ENCODE results near the gene TMEM37. TPM values are rescaled to one million over a fixed set of nuclear protein-coding genes. Genes with fewer than 3 reads are reported as not detected.

The TMEM37 gene
- total RNA-seq, 1 donor from 2014 or later, result 11.4 TPM

DNA sequence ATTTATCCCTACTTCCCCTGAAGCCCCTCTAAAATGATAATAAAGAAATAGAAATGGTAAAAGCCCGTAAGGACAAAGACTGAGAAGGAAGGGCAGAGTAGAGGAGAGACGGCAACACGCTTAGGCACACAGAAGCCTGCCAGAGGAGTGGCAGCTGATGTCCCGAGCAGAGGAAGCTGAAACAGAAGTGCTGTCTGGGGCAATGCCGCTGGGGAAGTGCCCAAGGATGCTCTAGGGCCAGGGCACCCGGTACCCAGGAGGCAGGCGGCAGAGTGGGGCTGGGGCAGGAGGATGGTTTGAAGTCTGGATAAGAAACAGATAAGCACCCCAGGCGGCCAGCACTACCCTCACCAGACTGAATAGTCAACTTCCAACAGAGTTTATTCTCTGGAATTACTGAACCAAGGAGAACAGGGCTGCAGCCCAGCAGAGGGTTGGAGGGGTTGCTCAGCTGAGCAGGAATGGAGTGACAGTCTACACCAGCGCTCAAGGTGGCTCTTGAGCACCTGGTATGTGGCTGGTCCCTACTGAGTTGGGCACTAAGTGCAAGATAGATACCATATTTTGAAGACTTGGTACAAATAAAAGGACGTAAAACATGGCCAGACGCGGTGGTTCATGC is 22.4 kb downstream of the TMEM37 start:
- peak overlapping the region; percentile 75 for H3K27ac Mint-ChIP-seq (ENCODE audit: unreplicated experiment)
- H3K4me3 Mint-ChIP-seq (ENCODE audit: unreplicated experiment), result no peak overlapping the region
- H3K4me1 Mint-ChIP-seq (ENCODE audit: unreplicated experiment), result peaks cover 34% of the 10 kb centered on the region
- peaks cover 5% of the 10 kb centered on the region for H3K27me3 Mint-ChIP-seq (ENCODE audit: unreplicated experiment)
- no peaks in the 10 kb centered on the region for H3K9me3 Mint-ChIP-seq (ENCODE audit: unreplicated experiment)
- DNase-seq (ENCODE audit: low spot score), result no peak
- H3K36me3 Mint-ChIP-seq (ENCODE audit: low read depth, unreplicated experiment), result no peaks in the 10 kb centered on the region
- TF ChIP-seq, protein P1, sequence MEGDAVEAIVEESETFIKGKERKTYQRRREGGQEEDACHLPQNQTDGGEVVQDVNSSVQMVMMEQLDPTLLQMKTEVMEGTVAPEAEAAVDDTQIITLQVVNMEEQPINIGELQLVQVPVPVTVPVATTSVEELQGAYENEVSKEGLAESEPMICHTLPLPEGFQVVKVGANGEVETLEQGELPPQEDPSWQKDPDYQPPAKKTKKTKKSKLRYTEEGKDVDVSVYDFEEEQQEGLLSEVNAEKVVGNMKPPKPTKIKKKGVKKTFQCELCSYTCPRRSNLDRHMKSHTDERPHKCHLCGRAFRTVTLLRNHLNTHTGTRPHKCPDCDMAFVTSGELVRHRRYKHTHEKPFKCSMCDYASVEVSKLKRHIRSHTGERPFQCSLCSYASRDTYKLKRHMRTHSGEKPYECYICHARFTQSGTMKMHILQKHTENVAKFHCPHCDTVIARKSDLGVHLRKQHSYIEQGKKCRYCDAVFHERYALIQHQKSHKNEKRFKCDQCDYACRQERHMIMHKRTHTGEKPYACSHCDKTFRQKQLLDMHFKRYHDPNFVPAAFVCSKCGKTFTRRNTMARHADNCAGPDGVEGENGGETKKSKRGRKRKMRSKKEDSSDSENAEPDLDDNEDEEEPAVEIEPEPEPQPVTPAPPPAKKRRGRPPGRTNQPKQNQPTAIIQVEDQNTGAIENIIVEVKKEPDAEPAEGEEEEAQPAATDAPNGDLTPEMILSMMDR (IDR thresholded peaks at IDR 0.05; ENCODE audit: unreplicated experiment), result no peak

DNA sequence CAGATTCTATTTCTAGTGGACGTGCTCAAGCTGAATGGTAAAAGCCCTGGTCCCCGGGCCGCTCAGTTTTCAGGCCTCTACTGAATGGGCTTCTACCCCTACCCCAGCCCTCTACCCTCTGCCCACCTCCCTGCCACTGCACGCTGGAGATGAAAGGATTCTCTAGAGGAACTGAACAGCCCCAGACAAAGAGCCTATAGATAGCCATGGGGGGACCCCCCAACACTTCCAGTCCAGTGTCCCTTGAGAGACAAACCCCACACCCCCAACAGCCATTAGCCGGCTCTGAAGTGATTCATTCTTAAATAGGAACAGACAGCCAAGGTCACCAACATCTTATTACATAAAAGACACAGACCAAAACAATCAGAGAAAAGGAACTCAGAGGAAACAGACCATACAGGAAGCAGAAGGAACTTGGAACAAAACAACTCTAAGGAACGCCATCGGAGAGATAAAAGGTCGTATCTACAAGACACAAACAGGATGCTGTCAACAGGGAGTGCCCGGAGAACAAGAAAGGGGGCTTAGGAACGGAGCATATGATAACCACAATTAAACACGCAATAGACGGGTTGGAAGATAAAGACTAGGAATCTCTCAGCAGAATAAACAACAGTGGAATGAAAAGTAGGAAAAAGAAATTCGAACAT is 23.5 kb downstream of the TMEM37 start:
- H3K9me3 Mint-ChIP-seq (ENCODE audit: unreplicated experiment), result no peaks in the 10 kb centered on the region
- peak; percentile 18 for DNase-seq (ENCODE audit: low spot score)
- H3K27me3 Mint-ChIP-seq (ENCODE audit: unreplicated experiment), result peaks cover 5% of the 10 kb centered on the region
- H3K36me3 Mint-ChIP-seq (ENCODE audit: low read depth, unreplicated experiment), result no peaks in the 10 kb centered on the region
- TF ChIP-seq, protein P1 (IDR thresholded peaks at IDR 0.05; ENCODE audit: unreplicated experiment), result no peak
- H3K4me1 Mint-ChIP-seq (ENCODE audit: unreplicated experiment), result peaks cover 37% of the 10 kb centered on the region
- peak overlapping the region; percentile 96 for H3K27ac Mint-ChIP-seq (ENCODE audit: unreplicated experiment)
- H3K4me3 Mint-ChIP-seq (ENCODE audit: unreplicated experiment), result no peak overlapping the region

DNA sequence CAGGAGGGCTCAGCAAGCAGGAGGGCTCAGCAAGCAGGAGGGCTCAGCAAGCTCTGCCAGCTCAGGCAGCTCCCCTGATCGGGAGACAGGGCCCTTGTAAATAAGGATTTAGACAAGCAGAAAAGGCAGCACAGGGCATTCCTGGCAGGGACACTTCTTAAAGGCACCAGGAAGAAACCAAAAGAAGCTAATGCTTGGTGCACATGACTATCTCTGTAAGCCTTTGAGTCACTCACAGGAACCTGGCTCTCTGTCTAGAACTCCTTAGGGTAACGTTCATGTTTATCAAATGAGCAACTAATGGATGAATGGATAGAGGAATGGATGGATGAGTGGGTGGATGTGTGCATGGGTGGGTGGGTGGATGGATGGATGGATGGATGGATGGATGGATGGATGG is 28.4 kb downstream of the TMEM37 start:
- DNase-seq (ENCODE audit: low spot score), result no peak
- TF ChIP-seq, protein P1 (IDR thresholded peaks at IDR 0.05; ENCODE audit: unreplicated experiment), result no peak
- no peaks in the 10 kb centered on the region for H3K36me3 Mint-ChIP-seq (ENCODE audit: low read depth, unreplicated experiment)
- H3K4me1 Mint-ChIP-seq (ENCODE audit: unreplicated experiment), result peaks cover 29% of the 10 kb centered on the region
- H3K4me3 Mint-ChIP-seq (ENCODE audit: unreplicated experiment), result no peak overlapping the region
- peaks cover 3% of the 10 kb centered on the region for H3K27me3 Mint-ChIP-seq (ENCODE audit: unreplicated experiment)
- H3K27ac Mint-ChIP-seq (ENCODE audit: unreplicated experiment), result no peak overlapping the region
- no peaks in the 10 kb centered on the region for H3K9me3 Mint-ChIP-seq (ENCODE audit: unreplicated experiment)

DNA sequence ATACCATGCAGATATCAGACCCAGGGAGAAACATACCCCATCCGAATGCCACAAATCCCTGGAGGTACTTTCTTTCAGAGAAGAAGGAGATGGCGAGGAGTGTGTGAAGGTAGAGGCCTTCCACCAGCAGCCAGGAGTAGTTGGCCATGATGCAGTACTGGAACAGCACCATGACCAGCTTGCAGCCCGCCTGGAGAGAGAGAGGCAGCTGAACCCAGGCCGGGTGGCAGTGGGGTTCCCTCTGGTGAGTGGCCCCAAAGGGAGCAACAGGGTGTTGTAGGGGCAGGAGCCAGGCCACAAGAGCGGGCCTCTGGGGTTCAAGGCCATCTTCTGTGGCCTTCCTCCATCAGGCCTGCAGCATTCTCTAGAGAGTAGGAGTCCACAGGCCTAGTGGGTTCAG is 30.2 kb downstream of the TMEM37 start:
- H3K4me1 Mint-ChIP-seq (ENCODE audit: unreplicated experiment), result peaks cover 14% of the 10 kb centered on the region
- no peaks in the 10 kb centered on the region for H3K27me3 Mint-ChIP-seq (ENCODE audit: unreplicated experiment)
- DNase-seq (ENCODE audit: low spot score), result no peak
- H3K36me3 Mint-ChIP-seq (ENCODE audit: low read depth, unreplicated experiment), result no peaks in the 10 kb centered on the region
- no peak overlapping the region for H3K4me3 Mint-ChIP-seq (ENCODE audit: unreplicated experiment)
- no peak overlapping the region for H3K27ac Mint-ChIP-seq (ENCODE audit: unreplicated experiment)
- H3K9me3 Mint-ChIP-seq (ENCODE audit: unreplicated experiment), result no peaks in the 10 kb centered on the region
- TF ChIP-seq, protein P1 (IDR thresholded peaks at IDR 0.05; ENCODE audit: unreplicated experiment), result no peak

DNA sequence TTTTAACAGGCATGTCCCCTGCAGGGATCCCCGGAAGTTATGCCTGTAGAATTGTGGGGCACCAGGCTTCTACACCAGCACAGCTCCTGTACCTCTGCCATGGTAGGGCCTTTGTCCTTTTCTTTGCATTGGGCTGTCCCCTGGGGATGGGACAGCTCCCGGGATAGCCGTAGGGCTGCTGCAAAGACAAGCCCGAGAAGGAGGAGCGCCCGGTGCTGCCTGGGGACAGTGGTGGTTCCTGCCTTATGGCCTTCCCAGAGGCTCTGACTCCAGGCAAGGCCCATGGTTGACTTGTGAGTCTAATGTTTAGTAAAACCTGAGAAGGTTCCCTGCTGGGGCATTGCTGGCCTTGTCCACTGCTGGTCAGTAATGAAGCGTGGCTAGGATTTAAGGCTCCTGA is 30.9 kb downstream of the TMEM37 start:
- TF ChIP-seq, protein P1 (IDR thresholded peaks at IDR 0.05; ENCODE audit: unreplicated experiment), result no peak
- H3K27me3 Mint-ChIP-seq (ENCODE audit: unreplicated experiment), result no peaks in the 10 kb centered on the region
- DNase-seq (ENCODE audit: low spot score), result no peak
- peaks cover 13% of the 10 kb centered on the region for H3K4me1 Mint-ChIP-seq (ENCODE audit: unreplicated experiment)
- H3K9me3 Mint-ChIP-seq (ENCODE audit: unreplicated experiment), result no peaks in the 10 kb centered on the region
- no peak overlapping the region for H3K27ac Mint-ChIP-seq (ENCODE audit: unreplicated experiment)
- H3K36me3 Mint-ChIP-seq (ENCODE audit: low read depth, unreplicated experiment), result no peaks in the 10 kb centered on the region
- no peak overlapping the region for H3K4me3 Mint-ChIP-seq (ENCODE audit: unreplicated experiment)

All from endothelial cell (in vitro differentiated cells).